Gastrocnemius medialis (tissue), 4 donors: Measurements from ENCODE around the gene TTN.

Source experiments
- POLR2A ChIP-seq, 2 donors: fragments of 450-650 bp; IDR thresholded peaks; one replicate each; pipeline ENCODE4 v1.6.1; 2017; ENCODE audit warnings: antibody characterized with exemption in 2 of 2, mild to moderate bottlenecking in 2 of 2, moderate library complexity in 2 of 2
- TF ChIP-seq, protein P1 (sequence below), 5 experiments: fragments of 450-650 bp in 3 of 5; fragments of 200-600 bp in 2 of 5; sonication (generic) in 2 of 5; IDR thresholded peaks in 4 of 5; conservative IDR thresholded peaks in 1 of 5; 1 replicate in 4 of 5; 2 replicates in 1 of 5; pipeline ENCODE4 v1.5.1; 2016 to 2019; ENCODE audit warnings: antibody characterized with exemption in 5 of 5, mild to moderate bottlenecking in 3 of 5, moderate library complexity in 3 of 5

DNA sequence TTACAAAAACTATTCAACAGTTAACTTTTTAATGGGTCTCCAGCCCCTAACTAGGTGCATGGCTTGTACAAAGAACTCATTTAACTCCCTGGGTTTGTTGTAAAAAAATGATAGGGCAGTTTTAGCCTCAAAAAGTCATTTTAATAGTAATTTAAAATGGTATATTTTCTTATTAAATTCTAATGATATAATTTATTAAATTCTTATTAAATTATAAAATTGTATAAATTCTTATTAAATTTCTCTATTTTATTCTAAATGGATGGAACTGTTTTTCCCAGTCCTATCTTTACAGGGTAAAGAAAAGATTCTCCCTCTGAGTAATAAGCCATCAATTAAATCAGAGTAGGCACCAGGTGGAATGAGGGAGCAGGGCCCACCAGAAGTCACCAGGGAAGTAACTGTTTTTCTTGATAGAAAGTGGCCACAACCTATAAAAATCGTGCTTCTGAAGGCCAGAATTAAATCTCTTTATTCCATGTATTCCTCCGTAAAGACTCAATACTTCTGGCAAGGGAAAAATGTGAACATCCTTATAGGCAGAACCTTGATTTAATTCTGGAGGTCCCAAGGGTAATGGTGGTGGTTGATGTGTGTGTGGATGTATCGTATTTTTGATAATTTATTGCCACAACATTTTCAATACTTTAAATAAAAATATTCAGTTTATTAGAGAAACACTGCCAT is 329.6 kb downstream of the TTN start:
- TF ChIP-seq, protein P1, sequence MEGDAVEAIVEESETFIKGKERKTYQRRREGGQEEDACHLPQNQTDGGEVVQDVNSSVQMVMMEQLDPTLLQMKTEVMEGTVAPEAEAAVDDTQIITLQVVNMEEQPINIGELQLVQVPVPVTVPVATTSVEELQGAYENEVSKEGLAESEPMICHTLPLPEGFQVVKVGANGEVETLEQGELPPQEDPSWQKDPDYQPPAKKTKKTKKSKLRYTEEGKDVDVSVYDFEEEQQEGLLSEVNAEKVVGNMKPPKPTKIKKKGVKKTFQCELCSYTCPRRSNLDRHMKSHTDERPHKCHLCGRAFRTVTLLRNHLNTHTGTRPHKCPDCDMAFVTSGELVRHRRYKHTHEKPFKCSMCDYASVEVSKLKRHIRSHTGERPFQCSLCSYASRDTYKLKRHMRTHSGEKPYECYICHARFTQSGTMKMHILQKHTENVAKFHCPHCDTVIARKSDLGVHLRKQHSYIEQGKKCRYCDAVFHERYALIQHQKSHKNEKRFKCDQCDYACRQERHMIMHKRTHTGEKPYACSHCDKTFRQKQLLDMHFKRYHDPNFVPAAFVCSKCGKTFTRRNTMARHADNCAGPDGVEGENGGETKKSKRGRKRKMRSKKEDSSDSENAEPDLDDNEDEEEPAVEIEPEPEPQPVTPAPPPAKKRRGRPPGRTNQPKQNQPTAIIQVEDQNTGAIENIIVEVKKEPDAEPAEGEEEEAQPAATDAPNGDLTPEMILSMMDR (IDR thresholded peaks at IDR 0.05 in 4 of 5, conservative IDR thresholded peaks at IDR 0.05 in 1 of 5) = no peak
- no peak for TF ChIP-seq POLR2A (IDR thresholded peaks at IDR 0.05)
